Islet of Langerhans (tissue), 1 donor: ENCODE results near the gene GPC1.

Experiments
- FAIRE-seq: peaks from one replicate; lab custom pipeline; 2011; peaks lifted over from hg19 to GRCh38; lab: Jason Lieb, UNC

Gene GPC1

DNA sequence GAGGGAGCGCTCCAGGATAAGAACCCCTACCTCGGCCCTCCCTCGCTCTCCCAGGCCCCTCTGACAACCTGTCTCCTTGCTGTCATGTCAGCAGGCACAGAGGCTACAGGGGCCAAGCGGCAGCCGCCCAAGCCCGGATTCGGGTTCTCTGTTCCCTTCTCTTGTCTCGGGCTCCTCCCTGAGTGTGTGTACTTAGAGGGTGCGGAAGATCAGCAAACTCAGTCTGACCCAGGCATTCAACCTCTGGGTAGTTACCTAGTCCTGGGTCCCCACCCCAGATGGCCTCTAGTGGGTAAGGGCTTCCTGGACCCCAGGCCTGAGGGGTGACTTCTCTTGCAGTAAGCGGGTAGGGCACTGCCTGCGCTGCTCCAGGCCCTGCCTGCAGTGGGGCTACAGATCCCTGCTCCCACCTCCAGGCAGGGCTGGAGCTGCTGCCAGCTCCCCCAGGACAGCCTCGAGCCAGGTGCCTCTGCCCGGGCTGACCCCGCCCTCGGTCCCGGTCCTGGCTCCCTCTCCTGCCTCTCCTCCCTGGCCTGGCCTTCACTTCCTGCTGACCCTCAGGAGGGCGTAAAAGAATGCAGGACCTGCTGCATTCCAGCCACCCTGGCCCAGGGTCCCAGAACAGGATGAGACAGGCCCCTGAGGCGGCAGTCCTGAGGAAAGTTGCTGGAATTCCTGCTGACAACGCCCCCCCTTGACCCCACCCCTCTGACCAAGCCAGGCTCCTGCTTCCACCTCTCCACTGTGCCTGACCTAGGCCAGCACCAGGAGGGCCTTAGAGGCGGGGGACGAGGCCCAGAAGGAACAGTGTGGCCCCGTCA is 22.0 kb downstream of the GPC1 start:
- no peak for FAIRE-seq

DNA sequence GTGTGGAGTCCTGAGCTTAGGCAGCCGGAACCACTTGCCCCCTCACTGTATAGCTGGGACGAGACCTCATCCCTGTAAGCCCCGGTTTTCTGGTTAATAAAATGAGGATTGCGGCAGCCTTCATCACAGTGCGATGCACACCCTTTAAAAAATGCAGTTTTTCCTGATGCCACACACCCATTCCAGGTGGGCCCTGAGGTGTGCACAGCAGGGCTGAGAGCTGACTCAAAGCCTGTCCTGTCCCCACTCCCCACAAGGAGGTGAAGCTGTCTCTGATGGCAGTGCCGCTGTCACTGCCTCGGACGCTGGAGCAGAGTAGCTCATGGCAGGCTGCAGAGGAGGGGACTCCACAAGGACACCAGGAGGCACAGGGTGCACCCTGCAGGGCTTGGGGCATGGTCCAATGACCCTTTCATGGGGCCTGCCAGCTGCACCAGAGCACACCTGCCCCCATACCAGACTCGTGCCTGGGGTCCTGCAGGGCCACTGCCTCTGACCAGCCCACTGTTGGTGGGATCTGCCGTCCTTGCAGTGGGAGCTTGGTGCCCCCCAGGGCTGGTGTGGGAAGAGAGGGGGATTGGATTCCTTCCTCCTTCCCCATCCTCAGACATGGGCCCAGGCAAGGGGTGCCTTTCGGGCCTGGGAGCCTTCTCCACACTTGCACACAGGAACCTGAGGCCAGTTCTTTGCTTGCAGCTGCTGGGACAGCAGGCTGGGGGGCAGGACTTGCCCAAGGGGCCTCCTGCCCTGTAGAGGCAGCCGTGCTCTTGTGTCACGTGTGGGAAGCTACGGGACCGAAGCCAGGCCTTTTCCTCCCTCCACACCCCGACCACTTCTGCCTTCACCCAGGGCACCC is 22.8 kb downstream of the GPC1 start:
- FAIRE-seq = no peak

DNA sequence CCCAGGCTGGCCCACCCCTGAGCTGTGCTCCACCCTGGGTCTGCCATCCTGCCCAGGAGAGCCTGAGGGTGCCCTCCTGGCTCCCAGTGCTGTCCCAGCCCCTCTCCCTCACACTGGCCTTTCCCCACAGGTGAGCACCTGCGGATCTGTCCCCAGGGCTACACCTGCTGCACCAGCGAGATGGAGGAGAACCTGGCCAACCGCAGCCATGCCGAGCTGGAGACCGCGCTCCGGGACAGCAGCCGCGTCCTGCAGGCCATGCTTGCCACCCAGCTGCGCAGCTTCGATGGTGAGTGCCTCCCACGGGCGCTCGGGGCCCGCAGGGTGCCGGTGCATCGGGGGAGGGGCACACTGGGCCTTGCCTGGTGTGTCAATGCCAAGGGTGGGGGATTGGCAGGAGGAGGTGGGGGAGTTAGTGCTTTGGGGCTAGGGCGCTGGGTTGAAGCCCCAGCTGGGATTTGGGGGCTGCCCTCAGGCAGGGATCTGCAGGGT is 23.5 kb downstream of the GPC1 start:
- no peak for FAIRE-seq

DNA sequence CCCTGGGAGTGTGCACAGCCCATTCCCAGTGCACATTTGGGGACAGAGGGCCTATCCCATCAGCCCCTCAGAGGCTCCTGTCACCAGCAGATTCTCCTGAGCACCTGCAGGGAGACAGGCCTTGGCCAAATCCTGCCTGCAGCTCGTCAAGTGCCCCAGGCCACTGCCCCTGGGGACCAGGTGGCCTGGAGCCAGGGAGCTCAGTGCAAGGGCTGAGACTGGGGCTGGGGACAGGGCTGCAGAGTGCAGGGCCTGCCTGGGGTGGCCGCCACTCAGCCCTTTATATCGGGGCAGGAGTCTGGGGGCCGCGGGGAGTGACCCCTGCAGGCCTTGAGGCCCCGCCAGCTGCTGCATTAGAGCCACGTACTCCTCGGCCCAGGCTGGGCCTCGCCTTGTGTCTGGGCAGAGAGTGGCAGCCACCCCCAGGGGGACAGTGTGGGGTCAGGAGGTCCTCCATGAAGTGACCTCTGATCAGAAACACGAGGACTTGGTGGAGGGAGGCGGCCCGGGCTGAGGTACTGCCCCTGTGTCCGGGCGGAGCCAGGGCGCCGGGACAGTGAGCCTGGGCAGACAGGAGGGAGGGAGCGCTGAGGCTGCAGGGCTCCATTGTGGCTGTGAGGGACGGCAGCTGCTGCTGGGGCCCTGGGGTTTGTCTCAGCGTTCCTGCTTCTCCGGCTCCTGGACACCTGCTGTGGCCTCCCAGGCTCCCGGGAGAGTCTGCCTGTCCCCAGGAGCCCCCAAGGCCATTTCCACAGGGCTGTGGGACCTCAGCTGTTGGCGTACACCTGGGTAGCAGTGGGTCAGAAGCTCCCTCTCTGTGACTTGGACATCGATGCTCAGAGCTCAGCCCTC is 24.2 kb downstream of the GPC1 start:
- no peak for FAIRE-seq

DNA sequence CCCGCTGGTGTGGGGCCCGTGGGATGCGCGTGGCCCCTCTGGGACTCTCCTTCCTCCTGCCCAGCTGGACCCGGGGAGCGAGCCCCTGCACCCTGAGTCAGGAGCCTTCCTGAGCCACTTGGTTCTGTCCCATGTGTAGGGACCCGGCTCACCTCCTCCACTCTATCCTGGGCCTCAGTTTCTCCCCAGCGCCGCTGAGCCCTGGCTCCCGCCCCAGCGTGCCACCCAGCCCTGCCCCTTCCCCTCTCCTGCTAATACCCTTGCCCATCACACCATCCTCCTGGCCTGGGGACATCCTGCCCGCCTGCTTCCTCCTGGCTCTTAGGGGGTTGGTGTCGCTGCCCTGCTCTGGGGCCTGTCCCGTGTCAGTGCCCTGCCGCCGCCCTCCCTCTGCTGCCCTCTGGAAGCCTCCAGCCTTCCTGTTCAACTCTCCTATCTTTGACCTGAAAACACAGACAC is 24.8 kb downstream of the GPC1 start:
- FAIRE-seq = no peak

DNA sequence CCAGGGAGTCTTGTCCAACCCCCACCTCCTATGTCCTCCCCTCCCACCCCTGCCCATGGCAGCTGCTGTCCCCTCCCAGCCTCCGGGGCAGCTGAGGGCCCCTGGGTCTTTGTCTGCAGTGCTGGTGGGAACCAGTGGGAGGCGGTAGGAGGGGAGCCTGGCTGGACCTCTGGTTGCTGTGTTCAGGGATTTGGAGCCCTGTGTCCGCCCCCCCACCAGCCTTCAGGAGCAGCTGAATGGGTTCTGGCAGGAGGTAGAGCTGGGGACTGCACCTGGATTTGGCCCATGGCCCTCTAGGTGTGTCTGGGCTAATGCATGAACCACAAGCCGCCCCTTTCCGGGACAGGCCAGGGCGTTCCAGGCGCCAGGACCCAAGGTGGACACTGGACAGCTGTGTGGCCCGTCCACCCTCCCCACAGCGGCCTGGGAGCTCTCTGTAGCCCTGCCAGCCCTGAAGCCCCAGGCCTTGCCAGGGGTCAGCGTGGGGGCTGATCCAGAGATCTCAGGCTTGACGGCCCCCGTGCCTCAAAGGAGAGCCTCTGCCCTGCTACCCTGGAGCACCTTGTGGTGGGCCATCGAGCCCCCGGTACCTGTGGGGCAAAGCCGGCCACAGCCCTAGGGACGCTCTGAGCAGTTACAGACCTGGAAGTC is 25.4 kb downstream of the GPC1 start:
- no peak for FAIRE-seq

DNA sequence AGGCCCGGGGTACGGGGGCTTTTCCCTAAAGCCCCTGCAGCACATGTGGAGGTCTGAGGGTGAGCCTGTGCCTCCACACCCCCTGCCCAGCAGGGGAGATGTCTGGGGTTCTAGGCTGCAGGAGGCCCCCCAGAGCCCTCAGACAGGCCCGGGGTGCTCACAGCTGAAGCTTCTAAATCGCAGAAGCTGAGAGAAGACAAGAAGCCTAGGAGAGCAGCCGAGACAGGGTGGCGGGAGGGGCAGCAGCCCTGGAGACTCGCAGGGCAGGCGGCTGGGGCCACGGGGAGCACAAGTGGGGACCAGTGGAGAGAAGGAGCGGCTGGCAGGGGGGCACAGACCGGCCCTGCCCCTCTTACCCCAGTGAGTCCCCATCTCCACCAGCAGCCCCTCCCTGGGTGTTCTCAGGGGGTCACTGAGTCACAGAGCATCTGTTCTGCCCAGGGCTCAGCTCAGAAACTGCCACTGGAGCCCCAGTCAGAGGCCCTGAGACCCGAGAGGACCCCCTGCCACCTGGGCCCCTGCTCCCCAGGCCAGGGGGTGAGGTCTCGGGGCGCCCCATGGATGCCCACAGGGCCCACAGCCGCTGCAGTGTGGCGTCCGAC is 26.1 kb downstream of the GPC1 start:
- FAIRE-seq = no peak

DNA sequence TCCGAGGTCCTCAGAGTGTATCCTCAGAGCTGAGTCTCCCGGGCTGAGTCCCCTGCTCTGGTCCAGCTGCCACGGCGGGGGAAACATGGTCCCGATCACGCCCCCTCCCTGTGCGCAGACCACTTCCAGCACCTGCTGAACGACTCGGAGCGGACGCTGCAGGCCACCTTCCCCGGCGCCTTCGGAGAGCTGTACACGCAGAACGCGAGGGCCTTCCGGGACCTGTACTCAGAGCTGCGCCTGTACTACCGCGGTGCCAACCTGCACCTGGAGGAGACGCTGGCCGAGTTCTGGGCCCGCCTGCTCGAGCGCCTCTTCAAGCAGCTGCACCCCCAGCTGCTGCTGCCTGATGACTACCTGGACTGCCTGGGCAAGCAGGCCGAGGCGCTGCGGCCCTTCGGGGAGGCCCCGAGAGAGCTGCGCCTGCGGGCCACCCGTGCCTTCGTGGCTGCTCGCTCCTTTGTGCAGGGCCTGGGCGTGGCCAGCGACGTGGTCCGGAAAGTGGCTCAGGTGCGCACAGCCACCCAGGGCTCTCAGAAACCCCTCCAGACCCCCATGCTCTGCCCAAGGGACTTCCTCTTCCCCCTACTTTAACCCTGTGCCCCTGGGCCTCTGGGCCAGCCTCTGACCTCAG is 26.7 kb downstream of the GPC1 start:
- FAIRE-seq = no peak

DNA sequence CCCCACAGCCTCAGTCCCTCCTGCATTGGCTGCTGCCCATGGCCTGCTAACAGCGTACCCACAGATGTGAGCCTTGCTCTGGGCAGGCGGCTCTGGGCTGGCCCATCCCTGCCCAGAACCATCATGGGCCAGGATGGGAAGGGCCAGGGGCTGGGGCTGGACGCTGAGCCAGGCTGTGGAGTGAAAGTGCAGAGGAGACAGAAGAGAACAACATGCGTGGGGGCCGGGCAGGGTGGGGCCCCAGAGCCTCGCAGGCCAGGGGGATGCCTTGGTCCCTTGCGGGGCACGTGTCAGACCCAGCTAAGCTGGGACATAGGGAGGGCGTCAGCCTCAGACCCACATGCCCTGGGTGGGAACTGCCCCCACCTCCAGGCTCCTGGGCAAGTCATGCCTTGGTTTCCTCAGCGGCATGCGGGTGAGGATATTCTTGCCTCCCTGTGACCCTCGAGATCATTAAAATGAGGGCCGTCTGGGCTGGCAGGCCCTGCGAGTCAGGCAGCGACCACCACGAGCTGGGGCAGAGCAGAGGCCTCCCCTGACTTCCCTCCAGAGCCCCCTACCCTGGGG is 27.3 kb downstream of the GPC1 start:
- no peak for FAIRE-seq

DNA sequence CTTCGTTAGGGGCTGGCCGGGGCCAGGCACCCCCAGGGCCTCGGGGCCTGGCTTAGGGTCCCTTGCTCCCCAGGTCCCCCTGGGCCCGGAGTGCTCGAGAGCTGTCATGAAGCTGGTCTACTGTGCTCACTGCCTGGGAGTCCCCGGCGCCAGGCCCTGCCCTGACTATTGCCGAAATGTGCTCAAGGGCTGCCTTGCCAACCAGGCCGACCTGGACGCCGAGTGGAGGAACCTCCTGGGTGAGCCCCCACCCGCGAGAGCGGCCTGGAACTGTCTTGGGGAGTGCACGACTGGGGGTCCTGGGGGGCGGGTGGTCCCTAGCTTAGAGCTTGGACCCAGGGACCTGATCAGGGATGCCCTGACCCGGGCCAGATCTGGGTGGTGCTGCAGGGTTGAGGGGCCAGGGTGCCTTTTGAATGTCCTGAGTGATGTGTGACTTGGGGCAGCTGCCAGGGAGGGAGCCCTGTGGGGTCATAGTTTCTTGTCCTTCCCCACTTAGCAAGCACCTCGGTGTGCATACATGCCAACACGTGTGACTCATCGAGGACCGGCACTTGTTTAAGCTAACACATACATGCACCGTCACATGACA is 27.9 kb downstream of the GPC1 start:
- no peak for FAIRE-seq

DNA sequence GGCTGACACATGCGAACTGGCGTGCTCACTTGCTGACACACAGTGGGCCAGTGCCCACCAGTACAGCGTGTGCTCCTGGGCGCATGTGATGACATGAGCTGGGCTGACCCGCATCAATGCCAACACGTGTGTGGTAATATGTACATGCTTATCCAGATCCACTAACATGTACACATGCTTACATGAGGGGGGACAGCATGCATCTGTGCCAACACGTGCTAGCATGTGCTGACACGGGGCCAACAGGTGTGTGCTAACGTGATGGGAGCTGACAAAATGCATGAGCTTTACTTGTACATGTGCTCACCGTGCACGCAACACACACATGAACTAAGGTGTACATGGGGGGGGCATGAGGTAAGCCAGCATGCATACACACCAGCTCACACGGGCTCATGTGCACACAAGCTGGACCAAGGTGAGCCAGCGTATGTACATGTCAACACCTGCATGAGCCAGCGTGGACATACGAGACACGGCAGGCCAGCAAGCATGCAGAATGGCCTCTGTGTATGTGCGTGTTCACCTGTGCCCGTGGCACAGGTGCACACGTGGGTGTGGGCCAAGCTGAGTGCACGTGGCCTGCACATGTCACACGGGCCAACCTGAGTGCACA is 28.5 kb downstream of the GPC1 start:
- FAIRE-seq = no peak

DNA sequence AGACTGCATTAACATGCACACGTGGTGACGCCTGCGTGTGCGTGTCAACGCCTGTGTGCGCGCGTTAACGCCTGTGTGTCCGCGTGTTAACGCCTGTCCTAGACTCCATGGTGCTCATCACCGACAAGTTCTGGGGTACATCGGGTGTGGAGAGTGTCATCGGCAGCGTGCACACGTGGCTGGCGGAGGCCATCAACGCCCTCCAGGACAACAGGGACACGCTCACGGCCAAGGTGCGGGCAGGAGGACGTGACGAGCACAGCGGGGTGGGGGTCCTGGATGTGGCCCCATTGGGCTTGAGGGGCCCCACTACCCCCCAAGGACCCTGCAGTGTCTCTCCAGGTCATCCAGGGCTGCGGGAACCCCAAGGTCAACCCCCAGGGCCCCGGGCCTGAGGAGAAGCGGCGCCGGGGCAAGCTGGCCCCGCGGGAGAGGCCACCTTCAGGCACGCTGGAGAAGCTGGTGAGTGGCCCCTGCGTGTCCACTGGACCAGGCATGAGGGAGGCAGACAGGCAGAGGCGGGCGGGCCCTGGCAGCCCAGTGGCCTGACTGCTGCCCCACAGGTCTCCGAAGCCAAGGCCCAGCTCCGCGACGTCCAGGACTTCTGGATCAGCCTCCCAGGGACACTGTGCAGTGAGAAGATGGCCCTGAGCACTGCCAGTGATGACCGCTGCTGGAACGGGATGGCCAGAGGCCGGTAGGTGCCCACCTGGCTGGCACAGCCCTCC is 29.2 kb downstream of the GPC1 start:
- no peak for FAIRE-seq

DNA sequence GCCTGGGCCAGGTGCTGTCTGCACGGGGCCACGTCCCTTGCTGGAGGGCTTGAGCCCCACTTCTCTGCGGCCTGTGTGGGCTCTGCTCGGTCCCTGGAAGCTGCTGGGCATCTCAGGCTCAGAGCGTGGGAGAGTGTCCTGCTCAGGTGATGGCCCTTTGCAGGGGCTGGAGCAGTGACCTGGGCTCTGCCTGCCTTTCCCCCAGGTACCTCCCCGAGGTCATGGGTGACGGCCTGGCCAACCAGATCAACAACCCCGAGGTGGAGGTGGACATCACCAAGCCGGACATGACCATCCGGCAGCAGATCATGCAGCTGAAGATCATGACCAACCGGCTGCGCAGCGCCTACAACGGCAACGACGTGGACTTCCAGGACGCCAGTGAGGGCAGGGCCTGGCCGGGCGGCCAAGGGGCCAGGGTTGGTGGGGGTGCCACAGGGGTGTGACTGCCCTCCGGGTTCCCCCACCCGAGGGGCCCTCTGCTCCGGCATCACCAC is 29.9 kb downstream of the GPC1 start:
- no peak for FAIRE-seq

DNA sequence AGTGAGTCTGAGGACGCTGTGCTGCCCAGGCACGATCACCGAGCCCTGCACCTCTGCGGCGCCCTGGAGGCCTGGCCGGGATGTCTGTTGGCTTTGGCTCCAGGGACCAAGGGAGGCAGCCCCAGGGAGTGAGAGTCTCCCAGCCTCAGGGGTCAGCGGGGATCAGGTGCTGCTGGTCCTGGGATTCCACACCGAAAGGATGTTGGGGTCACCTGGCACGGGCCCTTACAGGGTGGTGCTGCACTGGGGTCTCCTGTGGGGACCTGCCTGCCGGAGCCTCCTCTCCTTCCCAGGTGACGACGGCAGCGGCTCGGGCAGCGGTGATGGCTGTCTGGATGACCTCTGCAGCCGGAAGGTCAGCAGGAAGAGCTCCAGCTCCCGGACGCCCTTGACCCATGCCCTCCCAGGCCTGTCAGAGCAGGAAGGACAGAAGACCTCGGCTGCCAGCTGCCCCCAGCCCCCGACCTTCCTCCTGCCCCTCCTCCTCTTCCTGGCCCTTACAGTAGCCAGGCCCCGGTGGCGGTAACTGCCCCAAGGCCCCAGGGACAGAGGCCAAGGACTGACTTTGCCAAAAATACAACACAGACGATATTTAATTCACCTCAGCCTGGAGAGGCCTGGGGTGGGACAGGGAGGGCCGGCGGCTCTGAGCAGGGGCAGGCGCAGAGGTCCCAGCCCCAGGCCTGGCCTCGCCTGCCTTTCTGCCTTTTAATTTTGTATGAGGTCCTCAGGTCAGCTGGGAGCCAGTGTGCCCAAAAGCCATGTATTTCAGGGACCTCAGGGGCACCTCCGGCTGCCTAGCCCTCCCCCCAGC is 30.5 kb downstream of the GPC1 start:
- no peak for FAIRE-seq

DNA sequence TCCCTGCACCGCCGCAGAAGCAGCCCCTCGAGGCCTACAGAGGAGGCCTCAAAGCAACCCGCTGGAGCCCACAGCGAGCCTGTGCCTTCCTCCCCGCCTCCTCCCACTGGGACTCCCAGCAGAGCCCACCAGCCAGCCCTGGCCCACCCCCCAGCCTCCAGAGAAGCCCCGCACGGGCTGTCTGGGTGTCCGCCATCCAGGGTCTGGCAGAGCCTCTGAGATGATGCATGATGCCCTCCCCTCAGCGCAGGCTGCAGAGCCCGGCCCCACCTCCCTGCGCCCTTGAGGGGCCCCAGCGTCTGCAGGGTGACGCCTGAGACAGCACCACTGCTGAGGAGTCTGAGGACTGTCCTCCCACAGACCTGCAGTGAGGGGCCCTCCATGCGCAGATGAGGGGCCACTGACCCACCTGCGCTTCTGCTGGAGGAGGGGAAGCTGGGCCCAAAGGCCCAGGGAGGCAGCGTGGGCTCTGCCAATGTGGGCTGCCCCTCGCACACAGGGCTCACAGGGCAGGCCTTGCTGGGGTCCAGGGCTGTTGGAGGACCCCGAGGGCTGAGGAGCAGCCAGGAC is 31.2 kb downstream of the GPC1 start:
- FAIRE-seq = no peak

DNA sequence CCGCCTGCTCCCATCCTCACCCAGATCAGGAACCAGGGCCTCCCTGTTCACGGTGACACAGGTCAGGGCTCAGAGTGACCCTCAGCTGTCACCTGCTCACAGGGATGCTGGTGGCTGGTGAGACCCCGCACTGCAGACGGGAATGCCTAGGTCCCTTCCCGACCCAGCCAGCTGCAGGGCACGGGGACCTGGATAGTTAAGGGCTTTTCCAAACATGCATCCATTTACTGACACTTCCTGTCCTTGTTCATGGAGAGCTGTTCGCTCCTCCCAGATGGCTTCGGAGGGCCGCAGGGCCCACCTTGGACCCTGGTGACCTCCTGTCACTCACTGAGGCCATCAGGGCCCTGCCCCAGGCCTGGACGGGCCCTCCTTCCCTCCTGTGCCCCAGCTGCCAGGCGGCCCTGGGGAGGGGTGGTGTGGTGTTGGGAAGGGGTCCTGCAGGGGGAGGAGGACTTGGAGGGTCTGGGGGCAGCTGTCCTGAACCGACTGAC is 31.7 kb downstream of the GPC1 start:
- FAIRE-seq = no peak

DNA sequence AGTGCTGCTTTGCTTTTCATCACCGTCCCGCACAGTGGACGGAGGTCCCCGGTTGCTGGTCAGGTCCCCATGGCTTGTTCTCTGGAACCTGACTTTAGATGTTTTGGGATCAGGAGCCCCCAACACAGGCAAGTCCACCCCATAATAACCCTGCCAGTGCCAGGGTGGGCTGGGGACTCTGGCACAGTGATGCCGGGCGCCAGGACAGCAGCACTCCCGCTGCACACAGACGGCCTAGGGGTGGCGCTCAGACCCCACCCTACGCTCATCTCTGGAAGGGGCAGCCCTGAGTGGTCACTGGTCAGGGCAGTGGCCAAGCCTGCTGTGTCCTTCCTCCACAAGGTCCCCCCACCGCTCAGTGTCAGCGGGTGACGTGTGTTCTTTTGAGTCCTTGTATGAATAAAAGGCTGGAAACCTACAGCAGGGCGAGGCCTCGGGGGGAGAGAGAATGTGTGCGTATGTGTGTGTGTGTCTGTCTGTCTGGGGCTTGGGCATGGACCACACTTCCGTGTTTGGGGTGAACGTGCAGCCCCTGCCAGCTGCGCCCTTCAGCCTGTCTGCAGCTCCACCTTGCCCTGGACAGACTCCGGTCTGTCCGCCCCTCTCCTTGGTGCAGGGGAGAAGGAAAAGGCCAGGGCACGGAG is 32.3 kb downstream of the GPC1 start:
- FAIRE-seq = no peak
